ENCODE results near the gene MSGN1.

The MSGN1 gene

DNA sequence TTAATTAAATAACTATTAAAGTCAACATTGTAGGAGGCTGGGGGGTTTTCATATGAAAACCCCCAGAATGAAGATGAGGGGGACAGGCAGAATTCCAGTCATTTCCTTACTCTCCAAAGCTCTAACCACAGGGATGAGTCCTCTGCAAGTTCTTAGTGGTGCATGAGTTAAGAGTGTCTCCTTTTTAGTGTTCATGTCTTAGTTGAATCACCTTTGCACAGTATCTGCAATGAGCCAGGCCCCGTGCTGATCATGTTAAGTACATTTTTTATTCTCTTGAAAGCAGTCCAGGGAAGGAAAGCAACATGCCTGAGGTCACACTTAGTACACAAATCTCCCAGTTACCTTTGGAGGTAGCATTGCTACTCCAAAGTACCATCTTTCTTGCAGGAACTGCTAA lies 25.7 kb upstream of the MSGN1 start:
- Histone ChIP-seq H3K79me1 (ENCODE audit: low read depth, low read length) (no peaks in the 10 kb centered on the region), H4K8ac (ENCODE audit: low read depth, low read length) (no peak overlapping the region), H2BK120ac (ENCODE audit: low read depth, low read length) (no peak overlapping the region), H4K91ac (ENCODE audit: low read depth, low read length, poor library complexity) (no peak overlapping the region), H3K4me1 (ENCODE audit: control insufficient read depth in 2 of 2, insufficient read depth in 1 of 2, low read depth in 1 of 2, low read length in 2 of 2) (no peaks in the 10 kb centered on the region), H3K27me3 (ENCODE audit: control insufficient read depth in 3 of 3, insufficient read depth in 3 of 3, low read depth in 1 of 3, low read length in 3 of 3) (peaks cover 0 to 9% (median 0%) of the 10 kb centered on the region in 3 experiments), H3K14ac (ENCODE audit: low read length) (no peak overlapping the region), H2AFZ (ENCODE audit: low read length) (no peak overlapping the region), H2BK12ac (ENCODE audit: low read length) (no peak overlapping the region), H3K4ac (ENCODE audit: low read length) (no peak overlapping the region), H3K27ac (replicated peaks; ENCODE audit: low read length) (no peak overlapping the region), H3K36me3 (replicated peaks in 1 of 2; ENCODE audit: control insufficient read depth in 2 of 2, insufficient read depth in 2 of 2, low read length in 2 of 2) (no peaks in the 10 kb centered on the region), H2BK15ac (ENCODE audit: low read length) (no peak overlapping the region), H3K9me3 (replicated peaks in 1 of 2; ENCODE audit: control insufficient read depth in 2 of 2, insufficient read depth in 1 of 2, low read depth in 1 of 2, low read length in 2 of 2) (no peaks in the 10 kb centered on the region), H3K4me2 (ENCODE audit: insufficient read depth, low read length, poor library complexity, severe bottlenecking) (no peak overlapping the region), H3K4me3 (ENCODE audit: low read length in 2 of 2) (no peak overlapping the region), H3K18ac (ENCODE audit: low read length) (no peak overlapping the region), H3K23ac (ENCODE audit: low read depth, low read length, poor library complexity) (no peak overlapping the region), H3K9ac (ENCODE audit: low read depth, low read length, poor library complexity) (no peak overlapping the region), H2BK5ac (ENCODE audit: low read length) (no peak overlapping the region), H2AK5ac (ENCODE audit: low read depth, low read length) (no peak overlapping the region)
- WGBS, 2 donors (ENCODE audit: extremely low coverage in 2 of 2, insufficient read length in 2 of 2, insufficient replicate concordance in 1 of 2) = no CpG with 5 or more reads among the region's 1 CpG
- no peak for DNase-seq (ENCODE audit: low spot score)

DNA sequence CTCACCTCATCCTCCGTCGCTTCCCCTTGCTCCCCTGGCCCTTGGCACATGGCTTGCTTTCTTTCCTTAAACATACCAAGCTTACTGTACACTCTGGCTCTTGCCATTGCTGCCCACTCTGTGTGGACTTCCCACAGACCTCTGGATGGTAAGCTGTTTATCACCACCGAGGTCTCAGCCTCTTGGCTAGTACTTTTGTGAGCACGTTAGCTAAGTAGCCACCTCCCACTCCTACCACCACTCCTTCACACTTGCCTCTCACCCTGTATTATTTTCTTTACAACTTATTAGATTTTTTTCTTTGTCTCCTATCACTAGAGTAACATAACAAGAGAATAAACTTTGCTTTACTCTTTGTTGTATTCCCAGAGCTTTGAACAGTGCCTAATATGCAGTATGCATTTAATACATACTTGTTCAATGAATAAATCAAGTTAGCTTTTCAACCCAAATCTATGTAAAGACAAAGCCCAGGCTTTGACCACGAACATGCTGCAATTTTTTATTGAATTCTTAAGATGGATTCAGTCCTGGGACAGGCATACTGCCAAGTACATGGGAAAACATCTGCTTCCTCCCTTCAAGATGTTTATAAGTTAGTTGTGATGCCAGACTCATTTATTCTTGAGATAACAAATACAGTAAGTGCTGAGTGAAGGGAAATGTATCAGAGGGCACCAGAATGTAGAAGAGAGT lies 25.0 kb upstream of the MSGN1 start:
- Histone ChIP-seq H4K91ac (ENCODE audit: low read depth, low read length, poor library complexity) (no peak overlapping the region), H4K8ac (ENCODE audit: low read depth, low read length) (no peak overlapping the region), H3K9ac (ENCODE audit: low read depth, low read length, poor library complexity) (no peak overlapping the region), H3K27me3 (ENCODE audit: control insufficient read depth in 3 of 3, insufficient read depth in 3 of 3, low read depth in 1 of 3, low read length in 3 of 3) (peaks cover 0 to 9% (median 0%) of the 10 kb centered on the region in 3 experiments), H3K79me1 (ENCODE audit: low read depth, low read length) (no peaks in the 10 kb centered on the region), H2BK5ac (ENCODE audit: low read length) (no peak overlapping the region), H2BK12ac (ENCODE audit: low read length) (no peak overlapping the region), H2BK120ac (ENCODE audit: low read depth, low read length) (no peak overlapping the region), H3K4me3 (ENCODE audit: low read length in 2 of 2) (no peak overlapping the region), H2BK15ac (ENCODE audit: low read length) (no peak overlapping the region), H3K4me1 (ENCODE audit: control insufficient read depth in 2 of 2, insufficient read depth in 1 of 2, low read depth in 1 of 2, low read length in 2 of 2) (no peaks in the 10 kb centered on the region), H3K4ac (ENCODE audit: low read length) (no peak overlapping the region), H2AFZ (ENCODE audit: low read length) (no peak overlapping the region), H3K27ac (replicated peaks; ENCODE audit: low read length) (no peak overlapping the region), H3K14ac (ENCODE audit: low read length) (no peak overlapping the region), H3K18ac (ENCODE audit: low read length) (peak overlapping the region; percentile 8), H3K4me2 (ENCODE audit: insufficient read depth, low read length, poor library complexity, severe bottlenecking) (no peak overlapping the region), H3K36me3 (replicated peaks in 1 of 2; ENCODE audit: control insufficient read depth in 2 of 2, insufficient read depth in 2 of 2, low read length in 2 of 2) (no peaks in the 10 kb centered on the region), H3K9me3 (replicated peaks in 1 of 2; ENCODE audit: control insufficient read depth in 2 of 2, insufficient read depth in 1 of 2, low read depth in 1 of 2, low read length in 2 of 2) (no peaks in the 10 kb centered on the region), H2AK5ac (ENCODE audit: low read depth, low read length) (no peak overlapping the region), H3K23ac (ENCODE audit: low read depth, low read length, poor library complexity) (no peak overlapping the region)
- no peak for DNase-seq (ENCODE audit: low spot score)
- WGBS, 2 donors (ENCODE audit: extremely low coverage in 2 of 2, insufficient read length in 2 of 2, insufficient replicate concordance in 1 of 2) = no CpG with 5 or more reads among the region's 5 CpGs

DNA sequence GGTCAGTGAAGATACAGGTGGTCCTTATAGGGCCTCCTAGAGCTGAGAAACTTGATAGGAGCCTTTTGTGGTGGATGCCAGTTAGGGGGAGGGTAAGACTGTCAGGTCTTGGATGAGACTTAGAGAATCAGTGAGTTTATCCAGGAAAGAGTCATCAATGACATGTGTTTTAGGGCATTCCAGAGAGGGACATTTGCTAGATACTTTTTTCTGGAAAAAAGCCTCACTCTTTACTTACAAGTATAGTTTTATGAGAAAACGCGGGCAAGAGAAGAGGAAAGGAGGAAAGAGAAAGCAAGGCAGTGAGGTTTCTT lies 24.5 kb upstream of the MSGN1 start:
- Histone ChIP-seq H4K8ac (ENCODE audit: low read depth, low read length) (no peak overlapping the region), H3K23ac (ENCODE audit: low read depth, low read length, poor library complexity) (no peak overlapping the region), H3K9ac (ENCODE audit: low read depth, low read length, poor library complexity) (no peak overlapping the region), H3K36me3 (replicated peaks in 1 of 2; ENCODE audit: control insufficient read depth in 2 of 2, insufficient read depth in 2 of 2, low read length in 2 of 2) (no peaks in the 10 kb centered on the region), H3K4me3 (ENCODE audit: low read length in 2 of 2) (no peak overlapping the region), H3K18ac (ENCODE audit: low read length) (no peak overlapping the region), H3K27ac (replicated peaks; ENCODE audit: low read length) (no peak overlapping the region), H2AK5ac (ENCODE audit: low read depth, low read length) (no peak overlapping the region), H3K9me3 (replicated peaks in 1 of 2; ENCODE audit: control insufficient read depth in 2 of 2, insufficient read depth in 1 of 2, low read depth in 1 of 2, low read length in 2 of 2) (no peaks in the 10 kb centered on the region), H2BK120ac (ENCODE audit: low read depth, low read length) (no peak overlapping the region), H3K27me3 (ENCODE audit: control insufficient read depth in 3 of 3, insufficient read depth in 3 of 3, low read depth in 1 of 3, low read length in 3 of 3) (peaks cover 0 to 9% (median 0%) of the 10 kb centered on the region in 3 experiments), H2AFZ (ENCODE audit: low read length) (no peak overlapping the region), H4K91ac (ENCODE audit: low read depth, low read length, poor library complexity) (no peak overlapping the region), H2BK5ac (ENCODE audit: low read length) (no peak overlapping the region), H2BK15ac (ENCODE audit: low read length) (no peak overlapping the region), H3K14ac (ENCODE audit: low read length) (no peak overlapping the region), H3K79me1 (ENCODE audit: low read depth, low read length) (no peaks in the 10 kb centered on the region), H3K4ac (ENCODE audit: low read length) (no peak overlapping the region), H3K4me1 (ENCODE audit: control insufficient read depth in 2 of 2, insufficient read depth in 1 of 2, low read depth in 1 of 2, low read length in 2 of 2) (no peaks in the 10 kb centered on the region), H3K4me2 (ENCODE audit: insufficient read depth, low read length, poor library complexity, severe bottlenecking) (no peak overlapping the region), H2BK12ac (ENCODE audit: low read length) (no peak overlapping the region)
- WGBS, 2 donors (ENCODE audit: extremely low coverage in 2 of 2, insufficient read length in 2 of 2, insufficient replicate concordance in 1 of 2) = no CpG with 5 or more reads among the region's 2 CpGs
- no peak for DNase-seq (ENCODE audit: low spot score)

DNA sequence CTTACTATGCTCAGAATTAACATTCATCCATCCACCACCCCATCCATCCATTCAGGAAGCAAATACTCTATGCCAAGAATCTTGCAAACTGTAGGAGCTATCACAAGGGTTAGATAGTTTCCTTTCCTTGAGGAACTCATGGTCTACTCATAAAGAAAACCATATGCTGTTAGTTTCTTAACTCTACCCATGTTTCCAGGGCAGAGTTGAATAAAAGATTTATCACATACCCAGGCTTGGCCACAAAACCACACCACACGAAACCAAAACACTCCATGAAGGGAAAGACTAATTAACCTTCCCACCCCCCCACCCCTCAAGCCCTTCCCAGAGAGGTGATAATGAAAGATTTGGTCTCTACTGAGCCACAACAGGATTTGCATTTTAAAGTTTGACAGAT lies 23.7 kb upstream of the MSGN1 start:
- no peak overlapping the region for H4K8ac ChIP-seq (ENCODE audit: low read depth, low read length)
- H3K27ac ChIP-seq (replicated peaks; ENCODE audit: low read length) = no peak overlapping the region
- H4K91ac ChIP-seq (ENCODE audit: low read depth, low read length, poor library complexity) = no peak overlapping the region
- no peaks in the 10 kb centered on the region for H3K79me1 ChIP-seq (ENCODE audit: low read depth, low read length)
- no peak overlapping the region for H3K9ac ChIP-seq (ENCODE audit: low read depth, low read length, poor library complexity)
- no peak overlapping the region for H3K4ac ChIP-seq (ENCODE audit: low read length)
- no peak overlapping the region for H3K14ac ChIP-seq (ENCODE audit: low read length)
- no peak overlapping the region for H3K4me3 ChIP-seq (ENCODE audit: low read length in 2 of 2)
- H3K27me3 ChIP-seq (ENCODE audit: control insufficient read depth in 3 of 3, insufficient read depth in 3 of 3, low read depth in 1 of 3, low read length in 3 of 3) = peaks cover 0 to 9% (median 0%) of the 10 kb centered on the region in 3 experiments
- H2BK15ac ChIP-seq (ENCODE audit: low read length) = no peak overlapping the region
- H3K23ac ChIP-seq (ENCODE audit: low read depth, low read length, poor library complexity) = no peak overlapping the region
- no peak overlapping the region for H2BK120ac ChIP-seq (ENCODE audit: low read depth, low read length)
- H2BK5ac ChIP-seq (ENCODE audit: low read length) = no peak overlapping the region
- H2BK12ac ChIP-seq (ENCODE audit: low read length) = no peak overlapping the region
- no peak for DNase-seq (ENCODE audit: low spot score)
- no peak overlapping the region for H2AFZ ChIP-seq (ENCODE audit: low read length)
- no peak overlapping the region for H3K4me2 ChIP-seq (ENCODE audit: insufficient read depth, low read length, poor library complexity, severe bottlenecking)
- H2AK5ac ChIP-seq (ENCODE audit: low read depth, low read length) = no peak overlapping the region
- no peak overlapping the region for H3K18ac ChIP-seq (ENCODE audit: low read length)
- H3K4me1 ChIP-seq (ENCODE audit: control insufficient read depth in 2 of 2, insufficient read depth in 1 of 2, low read depth in 1 of 2, low read length in 2 of 2) = no peaks in the 10 kb centered on the region
- no CpG with 5 or more reads among the region's 1 CpG for WGBS, 2 donors (ENCODE audit: extremely low coverage in 2 of 2, insufficient read length in 2 of 2, insufficient replicate concordance in 1 of 2)
- H3K36me3 ChIP-seq (replicated peaks in 1 of 2; ENCODE audit: control insufficient read depth in 2 of 2, insufficient read depth in 2 of 2, low read length in 2 of 2) = no peaks in the 10 kb centered on the region
- H3K9me3 ChIP-seq (replicated peaks in 1 of 2; ENCODE audit: control insufficient read depth in 2 of 2, insufficient read depth in 1 of 2, low read depth in 1 of 2, low read length in 2 of 2) = no peaks in the 10 kb centered on the region
